Daoy (cell line): Measurements from ENCODE around the gene APOE. TPM values are rescaled to one million over a fixed set of nuclear protein-coding genes. Genes with fewer than 3 reads are reported as not detected.
"Not testable (repeated sequence)": the region's sequence is repeated elsewhere in the genome, so short reads cannot be mapped to it uniquely, and the experiment has no call there.

ENCODE experiments used
- DNase-seq: peaks from one replicate; pipeline ENCODE4 v3.0.0-alpha.2; 2015; ENCODE audit warnings: low read depth
- total RNA-seq: library from RNA; depleted of rRNA; stranded (reverse); fragments of >200 nt; shearing (Covaris generic); gene quantifications from 2 replicates; pipeline ENCODE4 v1.2.3, GENCODE V29; 2014; rRNA removed

The APOE gene
- total RNA-seq: 0.86 and 1.6 TPM in 2 replicates

GRCh38 chr19:44905437-44906160 is at the start of gene APOE:
APOE (plus strand) TSS chr19:44905796; CDS start chr19:44906625, 829 bp downstream.
- DNase-seq: no peak

- DNase-seq: peak; percentile 70
Observed at GRCh38 chr19:44856421-44857083, 49.0 kb upstream of the APOE start.

- DNase-seq: no peak
Observed at GRCh38 chr19:44857837-44858236, 47.8 kb upstream of the APOE start.

- not testable (repeated sequence) for DNase-seq
Observed at GRCh38 chr19:44861576-44861975, 44.0 kb upstream of the APOE start.

- no peak for DNase-seq
Observed at GRCh38 chr19:44863990-44864389, 41.6 kb upstream of the APOE start.

GRCh38 chr19:44865196-44865767 is 40.3 kb upstream of the APOE start:
- no peak for DNase-seq

GRCh38 chr19:44866664-44867063 is 38.9 kb upstream of the APOE start:
- no peak for DNase-seq

GRCh38 chr19:44867578-44867977 is 38.0 kb upstream of the APOE start:
- DNase-seq: no peak

- DNase-seq: peak; percentile 97
Observed at GRCh38 chr19:44869733-44870470, 35.7 kb upstream of the APOE start.

GRCh38 chr19:44871809-44872208 is 33.8 kb upstream of the APOE start:
- DNase-seq: no peak

GRCh38 chr19:44872661-44873060 is 32.9 kb upstream of the APOE start:
- no peak for DNase-seq

- DNase-seq: no peak
Observed at GRCh38 chr19:44874317-44874716, 31.3 kb upstream of the APOE start.

GRCh38 chr19:44875666-44876451 is 29.7 kb upstream of the APOE start:
- peak; percentile 75 for DNase-seq

GRCh38 chr19:44876930-44877535 is 28.6 kb upstream of the APOE start:
- DNase-seq: peak; percentile 34

GRCh38 chr19:44878120-44878865 is 27.3 kb upstream of the APOE start:
- DNase-seq: no peak

- no peak for DNase-seq
Observed at GRCh38 chr19:44879309-44880065, 26.1 kb upstream of the APOE start.

- no peak for DNase-seq
Observed at GRCh38 chr19:44882063-44882462, 23.5 kb upstream of the APOE start.

GRCh38 chr19:44882619-44883397 is 22.8 kb upstream of the APOE start:
- DNase-seq: not testable (repeated sequence)

GRCh38 chr19:44883922-44884321 is 21.7 kb upstream of the APOE start:
- DNase-seq: no peak
